ENCODE data around the gene LPCAT2. TPM values are rescaled to one million over a fixed set of nuclear protein-coding genes. Genes with fewer than 3 reads are reported as not detected.

Gene LPCAT2
- total and polyA plus RNA-seq, 2 of the 8 experiments (the other 6 are each of a cell fraction or from before 2014, with no cell fraction given) = 2.2 to 10.6 TPM

- TF ChIP-seq CTCF (IDR thresholded peaks at IDR 0.05; ENCODE audit: control extremely low read depth in 1 of 3, insufficient read depth in 1 of 3, low read depth in 1 of 3, low read length in 3 of 3) (no peak), MAFK (IDR thresholded peaks at IDR 0.05; ENCODE audit: low read depth, low read length) (no peak), RAD21 (IDR thresholded peaks at IDR 0.05 in 1 of 2, conservative IDR thresholded peaks at IDR 0.05 in 1 of 2; ENCODE audit: low read depth in 2 of 2, low read length in 2 of 2) (no peak), BCL11A (IDR thresholded peaks at IDR 0.05; ENCODE audit: low read depth in 2 of 2, low read length in 2 of 2) (no peak), POLR2A (IDR thresholded peaks at IDR 0.05; ENCODE audit: control extremely low read depth in 1 of 2, low read depth in 2 of 2, low read length in 2 of 2) (no peak), CREB1 (IDR thresholded peaks at IDR 0.05) (no peak), PHF8 (conservative IDR thresholded peaks at IDR 0.05; ENCODE audit: low read depth, low read length) (no peak), SIX5 (IDR thresholded peaks at IDR 0.05; ENCODE audit: low read depth, low read length) (no peak)
These were observed 121.9 kb downstream of the LPCAT2 start (continued) for GRCh38 chr16:55630774-55631173.
